Right forelimb (tissue), 1 donor: ENCODE results near the gene CAAP1.
"Not testable (repeated sequence)": the region's sequence is repeated elsewhere in the genome, so short reads cannot be mapped to it uniquely, and the experiment has no call there.

ENCODE experiments used
- DNase-seq: peaks from one replicate; pipeline ENCODE4 v3.0.0-alpha.2; 2018

The CAAP1 gene, protein sequence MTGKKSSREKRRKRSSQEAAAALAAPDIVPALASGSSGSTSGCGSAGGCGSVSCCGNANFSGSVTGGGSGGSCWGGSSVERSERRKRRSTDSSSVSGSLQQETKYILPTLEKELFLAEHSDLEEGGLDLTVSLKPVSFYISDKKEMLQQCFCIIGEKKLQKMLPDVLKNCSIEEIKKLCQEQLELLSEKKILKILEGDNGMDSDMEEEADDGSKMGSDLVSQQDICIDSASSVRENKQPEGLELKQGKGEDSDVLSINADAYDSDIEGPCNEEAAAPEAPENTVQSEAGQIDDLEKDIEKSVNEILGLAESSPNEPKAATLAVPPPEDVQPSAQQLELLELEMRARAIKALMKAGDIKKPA

DNA sequence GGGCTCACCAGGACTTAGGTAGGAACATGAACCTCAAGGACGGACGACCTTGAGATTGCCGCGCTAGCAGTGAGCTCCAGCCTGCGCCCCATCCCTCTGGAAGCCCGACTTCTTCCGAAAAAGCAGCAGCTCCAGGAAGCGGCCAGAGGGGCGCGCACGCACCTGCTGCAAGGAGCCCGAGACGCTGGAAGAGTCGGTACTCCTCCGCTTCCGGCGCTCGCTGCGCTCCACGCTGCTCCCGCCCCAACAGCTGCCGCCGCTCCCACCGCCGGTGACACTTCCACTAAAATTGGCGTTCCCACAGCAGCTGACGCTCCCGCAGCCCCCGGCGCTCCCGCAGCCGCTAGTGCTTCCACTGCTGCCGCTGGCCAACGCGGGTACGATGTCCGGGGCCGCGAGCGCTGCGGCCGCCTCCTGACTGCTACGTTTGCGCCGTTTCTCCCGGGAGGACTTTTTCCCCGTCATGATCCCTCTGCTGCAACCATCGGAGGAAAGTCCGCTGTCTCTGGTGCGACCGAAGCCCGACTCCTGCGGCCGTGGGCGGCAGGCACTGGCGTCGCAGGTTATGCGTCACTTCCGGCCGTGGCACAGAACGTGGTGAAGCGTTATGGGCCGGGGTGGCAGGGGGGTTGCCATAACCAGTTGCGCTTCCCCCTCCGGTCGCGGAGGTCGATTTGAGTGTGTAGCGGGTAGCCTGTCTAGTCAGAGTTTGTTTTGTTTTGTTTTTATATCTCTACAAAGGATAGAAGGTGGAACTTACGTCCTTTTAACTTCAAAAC, at the start of gene CAAP1:
Gene CAAP1 (minus strand): TSS at position 552 of the 779 bp plus-strand sequence. CDS start 87 bp downstream, at position 465.
- peak; percentile 96 for DNase-seq

- no peak for DNase-seq
Observed at GRCh38 chr9:26940779-26941178, 48.2 kb upstream of the CAAP1 start.

- DNase-seq = no peak
Observed at GRCh38 chr9:26939955-26940711, 47.5 kb upstream of the CAAP1 start.

GRCh38 chr9:26937816-26938371, 45.3 kb upstream of the CAAP1 start:
- no peak for DNase-seq

GRCh38 chr9:26935847-26936246, 43.2 kb upstream of the CAAP1 start:
- DNase-seq = no peak

- DNase-seq = no peak
Observed at GRCh38 chr9:26928902-26929495, 36.4 kb upstream of the CAAP1 start.

- no peak for DNase-seq
Observed at GRCh38 chr9:26925609-26926008, 33.0 kb upstream of the CAAP1 start.

GRCh38 chr9:26919698-26920097, 27.1 kb upstream of the CAAP1 start:
- DNase-seq = no peak

- no peak for DNase-seq
Observed at GRCh38 chr9:26913138-26913668, 20.6 kb upstream of the CAAP1 start.

- no peak for DNase-seq
Observed at GRCh38 chr9:26904671-26905070, 12.1 kb upstream of the CAAP1 start.

DNA sequence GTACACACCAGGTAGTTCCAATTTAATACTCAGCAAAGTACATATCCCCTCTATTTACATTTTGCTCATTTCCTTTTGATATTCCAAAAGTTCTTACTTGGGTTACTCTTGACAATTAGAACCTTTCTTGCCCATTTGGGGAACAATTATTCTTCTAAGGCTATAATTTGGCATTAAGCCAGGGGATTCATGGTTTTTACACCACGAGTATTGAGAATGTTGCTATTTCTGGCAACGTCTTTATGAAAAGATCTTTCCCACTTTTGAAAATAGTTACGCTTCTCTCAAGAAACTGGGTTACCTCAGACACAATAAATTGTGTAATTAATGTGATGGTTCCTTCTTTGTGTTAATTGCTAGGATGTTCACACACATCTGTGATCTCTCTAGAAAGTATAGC, 11.5 kb upstream of the CAAP1 start:
- no peak for DNase-seq

DNA sequence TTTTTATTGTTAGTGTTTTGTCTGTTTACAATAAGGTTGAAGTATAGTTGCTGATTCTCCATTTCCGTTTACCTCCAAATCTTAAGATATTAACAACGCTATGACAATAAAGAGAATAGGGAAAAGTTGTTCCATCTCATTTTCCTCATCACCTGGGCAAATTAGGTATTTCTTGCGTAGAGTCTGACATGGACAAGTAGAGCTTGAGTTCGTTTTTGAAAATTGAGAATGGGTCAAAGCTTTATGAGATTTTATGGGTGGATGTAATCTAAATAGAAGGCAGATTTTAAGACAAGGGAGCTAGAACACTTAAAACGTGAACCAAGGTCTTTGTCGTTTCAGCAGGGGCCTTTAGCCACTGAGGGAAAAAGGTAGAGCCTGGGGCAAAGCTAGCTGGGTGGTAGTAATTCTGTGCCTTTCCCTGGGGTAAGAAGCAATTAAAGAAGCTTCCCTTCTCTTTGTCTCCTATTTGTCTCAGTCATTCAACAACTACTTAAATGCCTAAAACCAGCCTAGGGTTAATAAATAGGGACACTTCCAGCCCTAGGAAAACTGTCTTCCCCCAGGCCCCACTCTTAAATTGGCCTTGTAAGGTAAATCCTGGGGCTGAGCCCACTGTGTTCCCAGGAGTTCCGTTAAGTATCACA, 551 bp upstream of the CAAP1 start:
- no peak for DNase-seq

DNA sequence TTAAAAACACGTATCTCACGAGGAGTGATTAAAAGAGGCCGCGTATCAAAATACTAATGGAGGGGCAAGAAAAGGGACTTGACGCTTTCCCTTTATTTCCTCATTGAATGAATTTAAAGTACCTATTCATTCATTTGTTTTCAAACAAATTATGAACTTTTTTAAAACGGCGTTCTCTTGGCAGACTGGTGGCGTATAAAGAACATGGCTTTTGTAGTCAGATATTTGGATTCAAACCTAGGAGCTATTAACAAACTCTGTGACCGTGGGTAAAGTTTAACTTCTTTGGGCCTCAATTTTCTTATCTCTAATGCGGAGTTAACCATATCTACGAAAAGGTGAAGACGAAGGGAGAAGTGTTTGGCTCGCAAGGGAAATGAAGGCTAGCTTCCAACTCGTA, 876 bp downstream of the CAAP1 start:
- DNase-seq = no peak

- DNase-seq = no peak
Observed at GRCh38 chr9:26888271-26888670, 4.3 kb downstream of the CAAP1 start.

DNA sequence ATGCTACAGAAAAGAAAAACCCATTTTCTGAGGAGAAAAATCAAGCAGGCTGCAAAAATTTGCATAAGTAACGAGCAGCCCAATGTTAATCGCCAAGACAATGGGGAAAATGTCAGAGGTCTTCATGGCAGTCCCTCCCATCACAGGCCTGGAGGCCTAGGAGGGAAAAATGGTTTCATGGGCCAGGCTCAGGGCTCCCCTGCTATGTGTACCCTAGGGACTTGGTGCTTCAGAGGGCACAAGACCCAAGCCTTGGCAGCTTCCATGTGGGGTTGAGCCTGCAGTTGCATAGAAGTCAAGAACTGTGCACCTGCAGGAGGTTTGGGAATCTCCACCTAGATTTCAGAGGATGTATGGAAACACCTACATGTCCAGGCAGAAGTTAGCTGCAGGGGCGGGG, 10.4 kb downstream of the CAAP1 start:
- DNase-seq = no peak

DNA sequence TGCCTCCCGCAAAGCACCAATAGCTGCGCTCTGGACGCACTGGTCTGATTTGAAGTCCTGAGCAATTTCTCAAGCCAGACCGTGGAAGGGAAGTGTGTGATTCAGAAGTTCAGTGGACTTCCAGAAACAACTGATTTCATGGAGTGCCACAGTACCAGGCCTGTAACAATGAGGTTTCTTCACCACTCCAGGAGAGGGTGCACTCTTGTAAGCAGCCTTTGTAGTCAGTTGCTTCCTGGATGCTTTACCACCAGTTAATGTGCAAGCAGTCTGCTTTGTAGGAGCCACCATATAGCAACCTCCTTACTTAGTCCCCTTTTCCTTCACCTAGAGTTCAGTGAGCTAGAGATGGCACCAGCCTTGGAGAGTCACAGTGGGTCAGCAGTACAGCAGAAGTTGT, 12.3 kb downstream of the CAAP1 start:
- no peak for DNase-seq

DNA sequence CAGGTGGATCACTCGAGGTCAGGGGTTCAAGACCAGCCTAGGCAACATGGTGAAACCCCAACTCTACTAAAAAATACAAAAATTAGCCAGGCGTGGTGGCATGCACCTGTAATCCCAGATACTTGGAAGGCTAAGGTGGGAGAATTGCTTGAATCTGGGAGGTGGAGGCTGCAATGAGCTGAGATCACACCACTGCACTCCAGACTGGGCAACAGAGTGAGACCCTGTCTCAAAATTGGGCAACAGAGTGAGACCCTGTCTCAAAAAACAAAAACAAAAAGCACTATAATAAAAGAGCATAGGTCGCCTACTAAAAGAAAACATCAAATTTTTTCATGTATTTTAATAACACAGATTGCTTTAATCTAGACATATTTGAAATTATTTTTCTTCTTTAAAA, 17.4 kb downstream of the CAAP1 start:
- not testable (repeated sequence) for DNase-seq

GRCh38 chr9:26870292-26870691, 22.3 kb downstream of the CAAP1 start:
- no peak for DNase-seq

GRCh38 chr9:26863074-26863473, 29.5 kb downstream of the CAAP1 start:
- no peak for DNase-seq

DNA sequence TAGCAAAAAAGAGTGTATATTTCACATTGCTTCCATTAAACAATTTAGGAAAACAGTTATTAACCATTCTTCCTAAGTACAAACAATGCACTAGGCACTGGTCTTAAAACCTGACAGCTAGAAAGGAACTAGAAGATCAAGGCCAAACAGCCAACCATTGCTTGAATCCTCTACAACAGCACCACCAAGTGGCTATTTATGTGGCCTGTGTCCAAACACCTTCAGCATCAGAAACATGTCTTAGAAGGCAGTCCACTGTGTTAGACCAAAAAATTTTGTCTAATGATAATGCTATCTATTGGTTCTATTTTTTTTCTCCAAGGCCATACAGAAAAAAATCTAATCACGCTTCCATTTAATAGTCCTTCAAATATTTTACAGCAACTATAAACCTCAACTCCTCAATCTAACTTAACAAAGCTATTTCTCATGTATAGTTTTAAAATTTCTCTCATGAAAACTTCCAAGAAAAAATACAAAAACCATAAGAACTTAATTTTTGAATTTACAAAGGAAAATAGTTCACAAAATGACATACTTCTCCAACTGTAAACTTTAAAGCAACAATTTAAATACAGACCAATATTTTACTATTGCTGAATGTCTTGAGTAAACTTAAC, 36.1 kb downstream of the CAAP1 start:
- DNase-seq = no peak

DNA sequence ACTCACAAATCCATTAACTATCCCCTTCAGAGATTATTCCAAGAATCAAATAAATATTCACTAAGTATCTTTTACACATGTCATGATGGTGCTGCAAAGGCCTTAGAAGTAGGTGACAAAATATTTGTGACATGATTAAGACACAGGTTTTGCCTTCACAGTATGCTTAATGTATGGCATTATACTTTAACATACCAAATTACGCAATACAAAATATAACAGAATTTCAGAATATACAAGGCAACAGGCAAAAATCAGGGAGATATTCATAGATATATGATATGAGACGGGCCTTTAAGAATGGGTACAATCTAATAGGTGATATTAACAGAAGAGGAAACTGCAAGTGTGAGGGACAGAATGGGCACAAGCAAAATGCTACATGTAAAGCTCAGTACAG, 41.6 kb downstream of the CAAP1 start:
- DNase-seq = no peak

DNA sequence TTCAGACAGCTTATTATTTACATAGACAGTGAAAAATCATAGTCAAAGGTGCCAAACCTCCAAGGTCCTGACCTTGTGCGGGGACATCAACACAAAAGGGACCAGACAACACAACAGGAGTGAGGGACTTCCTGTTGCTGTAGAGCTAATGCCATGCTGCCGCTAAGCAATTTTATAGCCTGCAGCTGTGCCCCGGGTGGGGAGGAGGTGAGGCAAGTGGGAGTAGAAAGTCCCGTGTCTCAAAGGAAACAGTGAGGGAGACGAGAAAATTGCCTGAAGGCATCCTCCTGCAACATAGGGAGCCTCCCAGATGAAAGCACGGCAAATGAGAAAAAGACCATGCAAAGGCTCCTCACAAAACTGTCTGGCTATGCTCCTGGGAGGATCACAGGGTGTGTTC, 58.8 kb downstream of the CAAP1 start:
- DNase-seq = no peak
